Mucosa of gallbladder (tissue), 1 donor: ENCODE measurements around the gene DENND6B. TPM values are rescaled to one million over a fixed set of nuclear protein-coding genes. Genes with fewer than 3 reads are reported as not detected.
"Not testable (repeated sequence)": the region's sequence is repeated elsewhere in the genome, so short reads cannot be mapped to it uniquely, and the experiment has no call there.

ENCODE experiments used
- DNase-seq: peaks from one replicate; pipeline ENCODE4 v3.0.0-alpha.2; 2020; ENCODE audit warnings: low spot score
- total RNA-seq: library from RNA; stranded (reverse); gene quantifications from one replicate; pipeline ENCODE4 v1.2.1, GENCODE V29; 2021
- donor health status: DM: no; HTN: no; CAD: no.

DENND6B gene
- total RNA-seq, 1 donor from 2014 or later, result 24.9 TPM

- DNase-seq, result not testable (repeated sequence)
Observed at GRCh38 chr22:50273352-50273751, 53.5 kb downstream of the DENND6B start.

- DNase-seq, result no peak
Observed at GRCh38 chr22:50272044-50272802, 54.6 kb downstream of the DENND6B start.

GRCh38 chr22:50271519-50271970, 55.3 kb downstream of the DENND6B start:
- peak; percentile 66 for DNase-seq

GRCh38 chr22:50270666-50271394, 56.0 kb downstream of the DENND6B start:
- DNase-seq, result peak; percentile 70

GRCh38 chr22:50269970-50270665, 56.7 kb downstream of the DENND6B start, which contains the start of gene MAPK11:
TSS of gene MAPK11 (minus strand) at chr22:50270380. CDS start at chr22:50270292, 88 bp downstream.
- no peak for DNase-seq

- DNase-seq, result no peak
Observed at GRCh38 chr22:50269573-50269969, 57.2 kb downstream of the DENND6B start.

- no peak for DNase-seq
Observed at GRCh38 chr22:50268655-50269113, 58.1 kb downstream of the DENND6B start.

- DNase-seq, result peak; percentile 60
Observed at GRCh38 chr22:50267591-50268390, 59.0 kb downstream of the DENND6B start.

GRCh38 chr22:50266994-50267393, 59.8 kb downstream of the DENND6B start:
- no peak for DNase-seq

GRCh38 chr22:50264946-50265669, 61.7 kb downstream of the DENND6B start:
- DNase-seq, result no peak

GRCh38 chr22:50264104-50264745, 62.6 kb downstream of the DENND6B start:
- no peak for DNase-seq

GRCh38 chr22:50262973-50263617, 63.7 kb downstream of the DENND6B start:
- no peak for DNase-seq

GRCh38 chr22:50262460-50262911, 64.3 kb downstream of the DENND6B start:
- no peak for DNase-seq

- DNase-seq, result no peak
Observed at GRCh38 chr22:50261615-50262459, 65.0 kb downstream of the DENND6B start, which contains the start of gene MAPK12. TSS of gene MAPK12 (minus strand) at chr22:50261683. CDS start at chr22:50261509, 174 bp downstream.

- DNase-seq, result no peak
Observed at GRCh38 chr22:50260801-50261614, 65.8 kb downstream of the DENND6B start.

- no peak for DNase-seq
Observed at GRCh38 chr22:50260434-50260800, 66.4 kb downstream of the DENND6B start.

- no peak for DNase-seq
Observed at GRCh38 chr22:50259302-50259701, 67.5 kb downstream of the DENND6B start.
